DOHH2 (cell line): ENCODE measurements around the gene ACOT11.

Experiments used
- H3F3A ChIP-seq: fragments of 200-600 bp; sonication (generic), shearing (Covaris generic); 2 replicates; pipeline ENCODE4 v1.6.0; 2016; ENCODE audit warnings: antibody characterized with exemption, mild to moderate bottlenecking; ENCODE audit not compliant: control insufficient read depth, insufficient read depth
- H3K27ac ChIP-seq: fragments of 200-600 bp; sonication (generic); 2 replicates; pipeline ENCODE4 v1.5.1; 2014; ENCODE audit warnings: low read depth, mild to moderate bottlenecking, low read length, moderate library complexity
- H3K27me3 ChIP-seq: fragments of 200-600 bp; sonication (generic); 2 replicates; pipeline ENCODE4 v1.6.1; 2014; ENCODE audit warnings: mild to moderate bottlenecking, low read length, mixed read lengths; ENCODE audit not compliant: control insufficient read depth
- H3K36me3 ChIP-seq: fragments of 200-600 bp; sonication (generic); 2 replicates; pipeline ENCODE4 v1.6.1; 2014; ENCODE audit warnings: mild to moderate bottlenecking, low read length, moderate library complexity, mixed read lengths; ENCODE audit not compliant: control insufficient read depth
- H3K4me1 ChIP-seq: fragments of 200-600 bp; sonication (generic); 2 replicates; pipeline ENCODE4 v1.6.1; 2014; ENCODE audit warnings: mild to moderate bottlenecking, low read length, mixed read lengths; ENCODE audit not compliant: control insufficient read depth
- H3K4me2 ChIP-seq: fragments of 200-600 bp; sonication (generic); 2 replicates; pipeline ENCODE4 v1.6.0; 2014; ENCODE audit warnings: mild to moderate bottlenecking, low read length, moderate library complexity
- H3K4me3 ChIP-seq: fragments of 200-600 bp; sonication (generic); 2 replicates; pipeline ENCODE4 v1.5.1; 2014; ENCODE audit warnings: mild to moderate bottlenecking, low read length, mixed read lengths
- H3K79me2 ChIP-seq: fragments of 200-600 bp; sonication (generic); 2 replicates; pipeline ENCODE4 v1.6.1; 2014; ENCODE audit warnings: mild to moderate bottlenecking, low read length, mixed read lengths; ENCODE audit not compliant: control insufficient read depth
- H3K9me2 ChIP-seq: fragments of 200-600 bp; sonication (generic); replicated peaks from 2 replicates; pipeline ENCODE4 v1.6.1; 2014; ENCODE audit warnings: mild to moderate bottlenecking, low read length, mixed read lengths; ENCODE audit not compliant: control insufficient read depth
- H3K9me3 ChIP-seq: fragments of 200-600 bp; sonication (generic); 2 replicates; pipeline ENCODE4 v1.6.1; 2014; ENCODE audit warnings: antibody characterized with exemption, low read length, mixed read lengths; ENCODE audit not compliant: control insufficient read depth, insufficient read depth
- H4K20me1 ChIP-seq: fragments of 200-600 bp; sonication (generic); 2 replicates; pipeline ENCODE4 v1.6.0; 2014; ENCODE audit warnings: low read depth, mild to moderate bottlenecking, antibody characterized with exemption, low read length, moderate library complexity; ENCODE audit not compliant: control insufficient read depth, insufficient read depth
- CTCF ChIP-seq: fragments of 200-600 bp; sonication (generic); IDR thresholded peaks from one replicate; pipeline ENCODE4 v1.5.1; 2014; ENCODE audit warnings: antibody characterized with exemption, mild to moderate bottlenecking, low read depth, low read length; ENCODE audit not compliant: poor library complexity, severe bottlenecking
- EZH2phosphoT487 ChIP-seq: fragments of 200-600 bp; sonication (generic); IDR thresholded peaks from 2 replicates; pipeline ENCODE4 v1.6.1; 2017; ENCODE audit warnings: borderline replicate concordance, mild to moderate bottlenecking, antibody characterized with exemption, low read length, moderate library complexity, mixed read lengths

ACOT11 gene

GRCh38 chr1:54608566-54609230 is 60.7 kb downstream of the ACOT11 start:
- TF ChIP-seq CTCF (no peak), EZH2phosphoT487 (no peak)
- Histone ChIP-seq H3K36me3 (no peaks in the 10 kb centered on the region), H3K4me3 (no peak overlapping the region), H3K27me3 (no peaks in the 10 kb centered on the region), H3K9me3 (no peaks in the 10 kb centered on the region), H3F3A (no peaks in the 10 kb centered on the region), H3K27ac (no peak overlapping the region), H3K9me2 (no peaks in the 10 kb centered on the region), H3K79me2 (no peaks in the 10 kb centered on the region), H3K4me2 (no peak overlapping the region), H3K4me1 (no peaks in the 10 kb centered on the region; the same call in 1 of the 2 replicates), H4K20me1 (no peaks in the 10 kb centered on the region)

GRCh38 chr1:54609301-54609921 is 61.4 kb downstream of the ACOT11 start:
- Histone ChIP-seq H3K27ac (no peak overlapping the region), H3F3A (no peaks in the 10 kb centered on the region), H3K79me2 (no peaks in the 10 kb centered on the region), H3K4me1 (no peaks in the 10 kb centered on the region; the same call in 1 of the 2 replicates), H3K4me2 (no peak overlapping the region), H3K36me3 (no peaks in the 10 kb centered on the region), H3K4me3 (no peak overlapping the region), H3K27me3 (no peaks in the 10 kb centered on the region), H3K9me3 (no peaks in the 10 kb centered on the region), H4K20me1 (no peaks in the 10 kb centered on the region), H3K9me2 (no peaks in the 10 kb centered on the region)
- no peak for TF ChIP-seq CTCF
- no peak for TF ChIP-seq EZH2phosphoT487

GRCh38 chr1:54610048-54610447 is 62.0 kb downstream of the ACOT11 start:
- no peak for TF ChIP-seq CTCF
- TF ChIP-seq EZH2phosphoT487, result no peak
- Histone ChIP-seq H4K20me1 (no peaks in the 10 kb centered on the region), H3K27ac (no peak overlapping the region), H3K27me3 (no peaks in the 10 kb centered on the region), H3F3A (no peaks in the 10 kb centered on the region), H3K4me1 (no peaks in the 10 kb centered on the region), H3K4me3 (no peak overlapping the region), H3K9me3 (no peaks in the 10 kb centered on the region), H3K4me2 (no peak overlapping the region), H3K9me2 (no peaks in the 10 kb centered on the region), H3K36me3 (no peaks in the 10 kb centered on the region), H3K79me2 (no peaks in the 10 kb centered on the region)
